OCI-M2 (cell line): Measurements from ENCODE around the gene ABHD12B.

Experiments
- DNase-seq: peaks from one replicate; lab custom pipeline; 2025; ENCODE audit not compliant: unreplicated experiment; lab: John Stamatoyannopoulos, UW

ABHD12B gene

DNA sequence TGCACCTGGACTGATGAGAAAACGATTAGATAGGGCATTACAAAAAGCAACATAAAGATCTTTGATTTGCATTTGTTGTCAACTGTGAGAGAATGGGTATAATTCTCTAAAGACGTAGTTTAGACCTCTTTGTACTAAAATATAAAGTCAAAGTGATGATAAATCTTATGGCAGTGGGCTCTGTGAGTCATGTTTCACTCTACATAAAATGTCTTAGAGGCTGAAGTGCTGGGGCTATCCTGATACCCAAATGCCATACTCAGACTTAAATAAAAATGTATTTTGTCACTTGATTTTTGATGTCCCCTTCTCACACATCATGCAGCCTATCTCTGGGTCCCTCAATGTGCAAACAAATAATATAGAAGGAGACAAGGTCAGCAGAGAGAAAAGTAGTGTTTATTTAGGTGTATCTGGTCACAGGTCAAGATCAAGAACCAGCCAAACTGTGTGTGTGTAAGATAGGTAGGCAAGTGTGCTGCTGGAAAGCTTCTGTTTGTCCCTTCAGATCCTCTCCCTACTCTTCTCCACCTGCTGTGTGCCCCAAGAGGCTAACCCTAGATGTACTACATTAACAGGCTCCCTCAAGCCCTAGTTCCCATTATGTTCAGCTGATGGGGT is 33.9 kb upstream of the ABHD12B start:
- DNase-seq: no peak

DNA sequence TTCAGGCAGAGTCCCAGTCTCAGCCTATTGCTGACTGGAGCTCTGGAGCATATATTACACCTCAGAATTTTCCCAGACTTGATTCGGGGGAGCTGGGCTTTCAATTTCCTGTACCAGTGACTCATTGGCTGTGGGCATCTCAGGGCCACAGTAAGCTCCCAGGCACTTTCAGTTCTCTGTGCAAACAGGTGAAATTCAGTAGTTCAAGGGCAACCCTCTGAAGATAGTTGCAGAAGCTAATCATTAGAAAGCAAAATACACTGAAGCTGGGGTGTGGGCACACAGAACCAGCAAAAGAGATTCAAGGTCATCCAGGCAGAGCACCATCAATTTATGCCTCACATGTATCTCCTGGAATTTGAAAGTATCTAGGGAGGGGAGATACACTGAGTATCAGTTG is 32.8 kb upstream of the ABHD12B start:
- DNase-seq: no peak

DNA sequence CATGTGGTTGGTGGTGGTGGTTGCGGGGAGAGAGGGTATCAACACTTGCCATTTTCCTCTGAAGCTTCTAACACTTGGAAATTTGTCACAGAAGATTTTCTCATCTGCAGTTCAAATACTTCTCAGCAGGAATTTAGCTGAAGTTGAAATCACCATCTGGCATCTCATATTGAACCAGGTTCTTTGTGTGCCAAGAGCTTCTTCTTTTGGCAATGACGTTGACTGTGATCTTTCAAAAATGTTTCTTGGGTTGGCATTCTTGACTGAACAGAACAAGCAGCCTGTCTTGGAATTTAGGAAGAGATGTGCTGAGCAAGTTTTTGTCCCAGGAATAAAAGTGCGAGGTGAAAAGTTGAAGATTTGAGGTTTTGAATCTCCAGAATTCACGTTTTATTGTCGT is 32.2 kb upstream of the ABHD12B start:
- no peak for DNase-seq

DNA sequence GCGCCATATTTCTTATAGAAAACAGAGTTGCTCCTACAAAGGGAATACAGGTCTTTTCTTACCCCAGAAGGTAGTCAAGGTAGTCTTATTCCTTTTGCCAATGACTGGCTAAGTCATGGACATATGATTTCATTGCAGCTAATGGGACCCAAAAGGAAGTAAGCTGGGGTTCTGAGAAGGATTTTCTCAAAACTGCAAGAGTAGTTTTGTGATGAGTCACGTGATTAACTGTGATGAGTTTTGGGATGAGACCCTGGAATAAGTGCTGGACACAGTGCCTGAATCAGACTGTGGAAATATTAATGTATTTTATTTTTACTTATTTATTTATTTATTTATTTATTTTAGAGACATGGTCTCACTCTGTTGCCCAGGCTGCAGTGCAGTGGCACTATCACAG is 27.5 kb upstream of the ABHD12B start:
- DNase-seq: no peak

DNA sequence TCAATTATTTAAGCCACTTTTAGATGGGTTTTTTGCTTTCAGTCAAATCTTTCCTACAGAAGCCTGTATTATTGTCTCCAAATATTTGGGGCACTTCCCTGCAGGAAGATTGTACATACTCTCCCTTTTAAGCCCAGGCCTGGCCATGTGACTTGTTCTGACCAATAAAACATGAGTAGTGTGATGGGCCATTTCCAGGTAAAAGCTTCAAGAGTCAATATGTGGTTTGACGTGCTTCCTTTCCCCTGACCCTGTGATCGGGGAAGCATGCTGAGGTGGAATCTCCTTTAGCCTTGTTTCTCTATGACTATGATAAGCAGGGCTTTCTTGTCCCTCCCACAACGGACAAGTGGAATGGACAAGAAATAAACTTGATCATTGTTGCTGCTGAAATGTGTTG is 26.7 kb upstream of the ABHD12B start:
- DNase-seq: no peak

DNA sequence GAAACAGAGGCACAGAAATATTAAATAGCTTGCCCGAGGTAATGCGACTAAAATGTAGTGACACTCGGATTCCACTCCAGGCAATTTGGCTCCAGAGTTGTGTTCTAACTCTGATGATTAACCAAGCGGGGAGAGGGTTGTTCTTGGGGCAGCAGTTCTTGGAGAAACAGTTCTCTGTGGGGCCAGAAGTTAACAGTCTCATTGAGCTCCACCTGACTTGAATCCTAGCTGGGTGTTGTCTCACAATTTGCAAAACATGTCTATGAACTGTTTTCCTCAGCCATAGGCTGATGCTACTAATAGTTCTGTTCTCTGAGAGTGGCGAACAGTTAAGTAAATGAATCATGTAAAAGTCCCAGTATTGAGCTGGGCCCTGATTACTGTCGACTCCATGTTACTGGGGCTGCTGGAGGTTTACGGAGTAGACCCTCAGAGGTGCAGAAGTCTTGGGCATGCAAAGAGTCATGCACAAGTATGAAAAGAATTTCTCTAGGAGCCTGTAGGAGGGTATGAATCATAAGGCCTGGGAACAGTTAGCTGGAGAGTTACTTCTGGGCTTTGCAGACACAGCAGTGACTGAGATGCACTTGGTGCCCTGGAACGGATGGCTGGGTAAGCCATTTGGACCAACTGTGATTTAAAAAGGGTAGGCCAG is 25.5 kb upstream of the ABHD12B start:
- no peak for DNase-seq

DNA sequence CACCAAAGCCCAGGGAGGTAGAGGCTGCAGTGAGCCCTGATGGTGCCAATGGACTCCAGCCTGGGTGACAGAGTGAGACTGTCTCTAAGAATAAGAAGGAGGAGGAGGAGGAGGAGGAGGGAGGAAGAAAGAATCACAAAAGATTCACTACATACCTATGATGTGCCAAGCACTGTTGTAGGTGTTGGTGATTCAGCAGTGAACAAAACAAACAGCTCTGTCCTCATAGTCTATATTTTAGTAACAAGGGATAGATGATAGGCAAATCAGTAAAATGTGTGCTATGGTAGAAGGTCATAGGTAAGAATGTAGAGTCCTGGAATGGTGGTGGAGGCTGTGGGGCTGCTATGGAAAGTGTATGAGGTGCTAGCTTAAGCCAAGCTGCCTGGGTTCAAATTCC is 18.0 kb upstream of the ABHD12B start:
- no peak for DNase-seq

DNA sequence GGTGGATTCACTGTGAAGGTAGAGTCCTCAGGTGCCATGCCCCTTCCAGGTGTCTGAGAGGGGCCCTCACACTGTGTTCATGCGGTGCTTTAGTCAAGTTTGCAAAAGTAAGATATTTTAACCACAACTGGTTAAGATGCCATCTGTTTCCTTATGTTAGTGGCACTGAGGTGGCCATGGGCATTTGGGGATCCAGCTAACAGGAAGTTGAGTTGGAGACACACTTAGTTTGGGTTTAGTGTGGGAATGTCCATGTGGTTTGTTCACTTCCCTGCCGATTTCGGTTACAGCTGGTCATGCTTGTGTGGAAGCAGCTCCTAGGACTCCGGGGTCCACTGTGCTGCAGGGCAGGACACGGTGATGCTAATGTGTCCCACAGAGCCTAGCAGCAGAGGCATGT is 17.3 kb upstream of the ABHD12B start:
- DNase-seq: no peak

DNA sequence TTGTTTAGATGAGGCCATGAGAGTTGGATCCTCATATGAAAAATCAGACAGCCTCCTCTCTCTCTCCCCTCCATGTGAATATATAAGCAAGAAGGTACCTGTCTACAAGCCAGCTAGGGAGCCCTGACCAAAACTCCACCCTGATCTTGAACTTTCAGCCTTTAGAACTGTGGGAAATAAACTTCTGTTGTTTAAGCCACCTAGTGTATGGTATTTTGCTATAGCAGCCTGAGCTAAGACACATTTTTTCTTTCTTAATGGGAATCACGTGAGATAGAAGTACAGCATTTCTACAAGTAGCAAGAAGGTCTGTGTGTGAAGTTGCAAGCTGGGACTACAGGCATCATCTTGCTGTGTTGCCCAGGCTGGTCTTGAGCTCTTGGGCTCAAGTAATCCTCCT is 16.3 kb upstream of the ABHD12B start:
- DNase-seq: no peak

DNA sequence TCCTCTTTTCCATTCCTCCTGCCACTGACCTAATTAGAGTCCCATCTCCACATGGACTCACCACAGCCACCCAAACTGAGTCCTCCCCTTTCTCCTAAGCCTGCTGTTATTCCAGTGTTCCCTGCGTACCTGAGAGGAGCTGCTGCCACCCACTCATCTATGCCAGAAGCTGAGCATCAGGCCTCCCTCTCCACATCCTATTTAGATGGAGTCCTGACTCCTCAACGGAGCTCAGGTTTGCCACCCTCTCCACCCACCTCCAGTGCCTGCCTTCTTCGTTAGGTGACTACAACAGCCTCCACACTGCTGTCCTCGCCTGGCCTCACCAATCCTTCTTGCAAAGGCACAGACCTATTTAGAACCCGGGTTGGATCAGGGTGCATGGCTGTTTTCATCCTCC is 15.2 kb upstream of the ABHD12B start:
- DNase-seq: no peak

DNA sequence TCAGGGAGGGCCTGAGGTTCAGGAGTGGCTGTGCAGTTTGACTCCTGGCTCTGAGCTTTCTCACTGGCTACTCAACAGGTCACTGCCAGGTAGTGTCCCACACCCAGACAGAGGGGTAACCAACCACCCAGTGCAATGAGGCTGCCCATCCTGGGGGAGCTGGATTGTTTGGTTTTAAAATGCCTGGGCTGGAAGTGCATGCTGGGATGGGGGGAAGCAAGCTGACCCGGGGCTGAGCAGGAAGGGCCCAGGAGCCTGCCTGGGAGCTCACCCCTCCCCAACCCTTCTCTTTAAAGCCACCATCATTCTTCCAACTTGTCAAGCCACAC is 12.6 kb upstream of the ABHD12B start:
- DNase-seq: no peak

DNA sequence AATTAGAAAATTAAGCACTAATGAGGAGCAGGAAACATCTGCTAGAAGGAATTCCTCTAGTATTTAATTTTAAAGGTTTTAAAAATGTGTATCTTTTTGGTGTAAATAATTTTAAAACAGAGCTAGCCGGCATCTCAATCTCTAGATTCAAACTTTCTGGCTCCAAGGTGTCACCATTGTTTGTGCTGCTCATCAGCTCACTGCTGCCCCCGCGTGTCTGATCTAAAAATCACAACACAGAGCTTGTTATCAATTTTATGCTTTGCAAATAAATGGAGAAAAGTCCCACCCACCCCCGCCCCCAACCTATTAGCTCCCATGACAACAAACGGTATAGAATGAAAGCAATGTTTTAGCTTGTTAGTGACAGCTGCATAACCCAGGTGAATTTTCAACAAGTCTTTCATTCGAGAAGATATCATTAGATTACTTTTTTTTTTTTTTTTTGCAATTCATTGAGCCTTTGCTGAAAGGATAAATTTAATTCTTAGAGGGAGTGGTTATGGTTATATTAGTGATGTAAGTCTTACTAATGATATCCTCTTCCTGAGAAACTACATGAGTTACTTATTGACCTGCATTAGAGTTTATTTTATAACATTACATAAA is 11.3 kb upstream of the ABHD12B start:
- no peak for DNase-seq

DNA sequence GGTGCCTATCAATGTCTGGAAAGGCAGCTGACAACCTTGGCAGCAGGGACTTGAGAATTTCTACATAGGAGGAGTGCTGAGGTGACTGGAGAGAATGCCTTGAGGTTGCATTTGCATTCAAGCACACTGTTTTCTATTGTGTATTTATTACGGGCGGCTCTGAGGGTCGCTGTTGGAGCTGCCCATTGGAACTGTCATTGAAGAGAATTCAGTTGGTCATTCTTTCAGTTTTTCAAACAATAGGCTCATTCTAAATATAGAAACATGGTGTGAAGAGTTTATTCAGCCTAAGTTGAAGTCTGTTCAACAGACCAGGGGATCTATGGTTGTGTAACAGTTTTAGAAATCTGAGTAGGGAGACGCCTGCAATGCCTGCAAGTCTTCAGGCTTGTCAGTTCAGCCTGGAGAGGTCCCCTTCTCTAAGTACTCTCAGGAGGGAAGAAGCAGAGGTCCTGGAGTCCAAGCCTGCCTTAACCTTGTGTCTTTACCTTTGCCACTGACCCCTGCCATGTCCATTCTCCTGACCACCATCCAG is 9.8 kb upstream of the ABHD12B start:
- no peak for DNase-seq

DNA sequence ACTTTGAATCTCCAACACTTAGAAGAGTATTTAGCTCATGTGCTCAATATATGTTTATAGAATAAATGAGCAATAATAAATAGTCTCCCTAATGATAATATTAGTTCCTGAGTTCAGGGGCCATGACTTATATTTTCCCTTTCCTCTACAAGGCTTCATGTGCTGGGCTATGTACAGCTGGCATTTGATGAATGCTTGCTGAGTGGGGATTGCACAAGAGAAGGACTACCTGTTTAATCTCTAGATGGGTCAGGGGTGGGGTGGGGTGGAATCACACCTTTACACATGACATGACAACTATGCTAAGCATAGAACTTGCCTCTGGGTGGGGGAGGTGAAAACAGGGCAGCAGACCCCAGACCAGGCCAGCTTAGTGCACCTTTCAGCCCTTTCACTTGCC is 7.6 kb upstream of the ABHD12B start:
- DNase-seq: no peak

DNA sequence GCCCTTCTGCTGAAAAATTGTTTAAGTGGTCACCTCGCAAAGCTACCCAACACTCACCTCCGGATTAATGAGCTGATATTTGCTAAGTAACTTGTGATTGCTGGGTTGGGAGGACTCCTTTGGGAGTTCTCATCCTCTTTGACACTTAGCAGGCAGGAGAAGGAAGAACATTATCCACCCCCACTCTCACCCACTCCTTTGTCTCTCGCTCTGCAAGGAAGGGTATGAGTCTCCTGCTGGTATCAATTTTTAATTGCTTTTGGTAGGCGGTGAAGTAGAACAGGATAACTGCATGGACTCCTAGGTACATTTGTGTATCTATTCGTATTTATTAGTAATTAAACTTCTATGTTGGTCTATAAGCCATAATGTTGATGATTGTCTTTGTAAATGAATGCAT is 6.9 kb upstream of the ABHD12B start:
- no peak for DNase-seq

DNA sequence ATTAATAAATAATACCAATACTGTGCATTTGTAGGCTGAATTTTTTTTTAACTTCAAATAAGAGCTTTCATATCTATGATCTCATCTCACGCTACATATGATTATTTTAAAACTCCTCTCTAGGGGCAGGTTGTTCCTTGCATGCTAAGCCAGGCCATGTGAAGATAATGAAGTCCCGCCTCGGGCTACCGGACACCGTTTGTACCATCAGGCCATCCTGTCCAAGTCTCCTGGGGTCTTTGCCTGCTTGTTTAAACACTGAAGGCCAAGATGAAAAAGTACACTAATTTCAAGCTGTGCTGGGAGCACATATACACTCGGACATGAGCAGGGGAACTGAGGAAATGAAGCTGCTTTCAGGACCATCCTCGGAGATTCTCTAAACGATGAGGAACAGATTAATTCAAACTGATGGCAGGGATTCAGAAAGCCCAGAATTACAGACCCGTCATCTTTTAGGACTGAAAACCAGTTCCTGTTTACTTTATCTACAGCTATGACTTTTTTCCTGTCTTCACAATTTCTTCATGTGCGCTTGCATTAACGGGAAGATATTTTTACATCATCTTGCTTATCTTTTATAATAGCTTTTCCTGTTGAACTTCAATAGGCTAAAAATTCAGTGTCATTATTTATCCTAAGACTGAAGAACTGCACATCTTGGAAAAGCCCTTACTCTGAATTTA is 6.3 kb upstream of the ABHD12B start:
- no peak for DNase-seq

DNA sequence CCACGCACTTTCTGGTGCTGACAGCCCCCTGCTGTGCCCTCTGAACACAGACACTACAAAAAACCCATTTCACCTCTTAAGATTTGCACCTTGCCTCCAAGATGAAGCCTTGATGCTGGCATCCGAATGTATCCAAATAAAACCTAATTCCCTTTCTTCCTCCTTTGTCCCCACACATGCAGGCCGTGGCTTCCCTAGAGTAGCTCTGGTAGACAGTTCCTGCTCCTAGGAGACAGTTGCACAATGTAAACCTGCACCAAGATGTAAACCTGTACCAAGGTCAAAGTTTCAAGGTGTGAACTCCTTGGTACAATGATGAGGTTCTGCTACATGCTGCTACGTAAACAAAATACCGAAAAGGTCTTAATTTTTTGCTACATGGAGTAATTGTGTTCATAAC is 625 bp upstream of the ABHD12B start:
- no peak for DNase-seq

DNA sequence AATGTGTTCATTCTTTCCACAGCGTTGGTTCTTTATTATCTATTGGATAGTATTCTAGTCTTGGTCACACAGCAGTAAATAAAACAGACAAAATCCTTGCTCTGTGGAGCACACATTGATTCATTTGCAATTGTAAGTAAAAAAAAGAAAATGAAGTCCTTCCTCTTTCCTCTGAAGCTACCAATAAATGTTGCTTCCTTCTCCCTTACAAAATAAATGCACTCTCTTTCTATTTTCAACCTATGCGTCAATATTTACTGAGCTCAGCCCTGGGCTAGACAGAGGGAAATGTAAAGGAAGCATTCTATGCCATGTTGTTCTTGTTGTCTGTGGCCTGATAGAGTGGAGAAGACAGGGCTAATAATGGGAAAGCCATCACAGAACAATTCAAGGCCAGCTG is 2.9 kb downstream of the ABHD12B start:
- no peak for DNase-seq

DNA sequence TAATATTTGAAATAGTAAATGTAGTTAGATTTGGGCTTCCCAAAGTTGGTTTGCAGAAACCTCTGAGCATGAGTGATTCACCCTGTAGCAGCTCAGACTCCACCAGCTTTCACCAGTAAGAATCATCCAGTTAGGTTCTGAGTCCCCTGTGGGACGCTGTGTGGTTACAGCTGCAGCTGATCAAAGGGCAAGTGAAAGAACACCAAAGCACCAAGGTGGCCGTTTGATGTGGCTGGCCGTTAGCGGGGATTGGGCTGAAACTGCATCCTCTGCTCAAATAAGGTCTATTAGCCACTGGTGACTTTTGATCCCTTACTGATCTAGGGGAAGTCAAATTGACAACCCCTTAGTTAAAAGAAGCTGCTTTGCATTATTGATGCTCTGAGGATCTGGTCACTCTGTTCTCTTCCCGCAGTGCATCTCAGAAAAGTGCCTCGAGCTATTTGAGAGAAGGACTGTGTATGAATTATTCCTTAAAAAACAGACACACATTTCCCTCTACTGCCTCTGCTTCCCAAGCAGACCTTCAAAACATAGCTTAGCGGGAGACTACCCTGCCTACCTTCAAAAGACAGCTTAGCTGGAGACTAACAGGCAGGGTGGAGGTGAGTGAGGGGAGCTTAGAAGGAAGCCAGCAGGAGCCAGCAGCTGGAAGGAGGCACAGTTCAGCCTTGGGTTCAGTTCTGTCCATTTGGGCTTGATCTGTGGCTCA is 3.7 kb downstream of the ABHD12B start:
- no peak for DNase-seq

DNA sequence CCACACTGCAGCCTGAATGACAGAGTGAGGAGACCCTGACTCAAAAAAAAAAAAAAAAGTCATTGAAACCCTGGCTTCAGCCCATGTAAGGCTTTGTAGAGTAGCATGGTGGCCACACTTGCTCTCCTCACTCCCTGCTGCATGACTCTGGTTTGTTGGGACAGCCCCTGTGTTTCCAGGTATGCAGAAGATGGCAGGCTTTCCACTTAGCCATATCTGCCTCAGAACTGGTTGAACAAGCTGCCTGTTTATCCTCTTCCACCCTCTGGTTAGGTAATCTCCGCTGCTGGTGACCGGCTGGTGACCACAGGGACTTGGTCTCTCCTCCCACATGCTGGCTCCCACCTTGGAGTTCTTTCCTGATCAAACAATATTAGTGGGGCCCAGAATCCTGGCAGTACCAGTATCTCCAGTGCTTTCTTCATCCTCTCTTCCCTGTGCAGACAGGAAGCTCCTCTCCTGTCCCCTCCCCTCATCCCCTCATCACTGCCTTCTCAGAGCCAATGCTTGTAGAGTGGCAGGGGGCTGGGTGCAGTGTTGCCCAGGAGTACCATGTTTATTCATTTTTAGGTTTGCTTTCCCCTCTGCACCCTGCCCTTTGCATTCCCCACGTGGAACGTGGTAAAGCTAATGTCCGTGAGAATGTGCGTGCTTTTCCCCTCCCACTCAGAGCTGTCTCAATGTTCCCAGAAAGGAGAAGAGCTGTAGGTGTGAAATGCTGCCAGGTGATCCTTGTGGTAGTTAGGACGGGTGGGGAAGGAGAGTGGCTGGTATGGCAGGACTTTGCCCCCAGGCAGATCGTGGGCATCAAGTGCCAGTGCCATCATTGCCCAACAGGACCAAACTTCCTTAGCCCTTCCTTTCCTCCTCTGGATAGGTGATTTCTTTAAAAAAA is 11.3 kb downstream of the ABHD12B start:
- no peak for DNase-seq

DNA sequence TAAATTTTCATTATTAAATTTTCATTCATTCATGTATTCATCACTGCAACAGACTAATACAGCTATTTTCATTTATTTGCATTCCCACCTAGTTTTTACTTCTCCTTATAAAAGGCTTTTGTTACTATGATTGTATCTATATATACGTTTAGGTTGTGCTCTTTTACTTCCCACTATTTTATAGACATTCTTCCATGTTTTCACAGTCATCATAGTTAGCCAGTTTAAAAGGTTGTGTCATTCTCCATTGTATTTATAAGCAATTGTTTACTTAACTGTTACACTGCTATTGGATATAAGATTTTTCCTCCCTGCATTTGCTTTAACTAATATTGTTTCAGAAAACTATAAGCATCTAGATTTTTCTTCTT is 12.0 kb downstream of the ABHD12B start:
- no peak for DNase-seq
